Brain pericyte (primary cell): ENCODE results near the gene KLHDC7B.

Experiments used
- DNase-seq: peaks from one replicate; pipeline ENCODE4 v3.0.0-alpha.2; 2012; ENCODE audit warnings: low read depth, low spot score

The KLHDC7B gene

DNA sequence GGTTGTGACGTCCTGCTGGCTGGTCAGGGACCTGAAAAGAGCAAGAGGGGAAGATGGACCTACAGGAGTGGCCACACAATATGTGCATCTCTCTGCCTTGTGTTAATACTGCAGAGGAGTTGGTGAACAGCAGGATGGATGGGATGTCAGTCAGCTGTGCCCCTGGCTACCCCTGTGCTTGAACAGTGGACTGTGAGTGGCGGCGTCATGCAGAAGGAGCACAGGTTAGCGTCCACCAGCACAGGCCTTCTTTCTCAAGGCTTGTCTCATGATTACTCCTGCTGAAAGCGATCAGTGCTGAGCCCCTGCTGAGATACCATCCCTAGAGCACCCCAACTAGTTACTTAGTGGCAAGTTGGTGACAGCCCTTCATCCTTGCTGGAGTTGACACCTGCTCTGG is 40.7 kb downstream of the KLHDC7B start:
- DNase-seq: no peak

DNA sequence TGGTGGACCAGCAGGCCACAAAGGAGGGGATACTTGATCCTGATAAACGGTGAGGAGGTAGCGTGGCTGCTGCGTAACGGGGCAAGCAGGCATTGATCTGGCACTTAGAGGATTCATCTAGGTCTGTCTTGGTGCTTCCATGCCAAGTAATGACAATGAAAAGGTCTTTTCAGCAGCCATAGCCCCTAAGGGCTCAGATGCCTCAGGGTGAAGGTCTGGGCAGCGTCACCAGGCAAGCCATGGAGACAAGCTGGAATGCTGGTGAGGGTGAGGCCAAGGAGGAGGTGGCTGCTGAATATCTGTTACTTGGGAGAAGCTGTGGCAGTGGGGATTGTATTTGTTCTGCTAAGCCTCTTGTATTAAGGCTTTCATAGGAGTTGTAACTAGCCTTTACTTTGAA is 41.7 kb downstream of the KLHDC7B start:
- DNase-seq: no peak

DNA sequence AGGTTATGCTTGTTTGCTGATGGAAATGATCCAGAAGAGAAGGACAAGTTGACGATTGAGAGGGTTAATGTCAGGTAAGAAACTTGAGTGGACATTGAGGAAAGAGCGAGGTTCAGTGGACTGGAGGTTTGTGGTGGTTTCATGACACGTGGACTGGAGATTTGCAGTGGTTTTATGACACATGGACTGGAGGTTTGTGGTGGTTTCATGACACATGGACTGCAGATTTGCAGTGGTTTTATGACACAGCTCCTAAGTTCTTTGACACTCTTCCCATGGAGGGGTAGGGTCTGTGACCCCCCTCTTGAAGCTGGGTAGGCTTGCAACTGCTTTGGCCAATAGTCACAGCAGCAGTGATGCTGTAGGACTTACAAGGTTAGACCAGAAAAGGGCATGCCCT is 49.5 kb downstream of the KLHDC7B start:
- no peak for DNase-seq

DNA sequence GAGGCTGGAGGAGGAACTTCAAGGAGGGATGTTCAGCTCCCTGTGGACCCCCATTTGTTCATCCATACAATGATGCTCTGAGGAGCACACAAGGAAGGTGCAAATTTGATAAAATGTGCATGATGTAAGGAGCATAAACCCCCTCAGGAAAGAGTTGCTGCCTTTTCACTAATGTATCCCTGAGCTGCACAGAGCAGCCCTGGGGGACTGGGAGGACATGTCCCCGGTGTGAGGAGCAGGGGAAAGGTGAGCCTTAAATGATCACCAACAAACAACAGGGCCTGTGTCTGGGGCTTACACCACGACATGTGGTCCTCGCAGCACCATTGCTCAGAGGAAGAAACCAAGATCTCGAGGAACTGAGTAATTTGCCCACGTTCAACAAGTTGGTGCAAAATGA is 51.4 kb downstream of the KLHDC7B start:
- DNase-seq: no peak

DNA sequence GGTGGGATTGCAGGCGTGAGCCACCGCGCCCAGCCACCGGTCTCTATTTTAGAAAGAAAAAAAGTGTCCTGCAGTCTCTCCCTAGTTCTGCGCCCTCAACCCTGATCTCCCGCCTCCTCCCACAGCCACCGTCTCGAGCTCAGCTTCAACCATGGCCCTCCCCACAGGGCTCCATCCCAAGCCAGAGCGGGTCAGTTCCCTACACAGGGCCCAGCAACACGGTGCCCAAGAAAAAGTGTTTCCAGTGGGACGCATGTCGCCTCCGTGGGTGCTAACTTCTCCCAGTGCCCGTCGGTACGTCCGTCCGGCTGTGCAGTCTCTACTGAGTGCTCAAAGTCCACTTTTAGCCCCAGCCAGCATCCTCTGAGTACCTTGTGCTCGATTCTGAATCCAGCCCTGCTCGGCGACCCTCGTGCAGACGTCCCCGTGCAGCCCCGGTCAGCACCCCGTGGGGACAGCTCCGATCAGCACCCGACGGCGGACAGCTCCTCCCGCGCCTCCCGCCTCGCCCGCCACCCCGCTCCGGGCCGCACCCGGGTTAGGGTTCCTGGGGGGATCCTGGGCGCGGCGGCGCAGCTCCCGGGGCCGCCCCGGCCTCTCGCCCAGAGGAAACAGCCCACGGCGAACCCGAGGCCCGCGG is 54.2 kb downstream of the KLHDC7B start:
- DNase-seq: no peak

DNA sequence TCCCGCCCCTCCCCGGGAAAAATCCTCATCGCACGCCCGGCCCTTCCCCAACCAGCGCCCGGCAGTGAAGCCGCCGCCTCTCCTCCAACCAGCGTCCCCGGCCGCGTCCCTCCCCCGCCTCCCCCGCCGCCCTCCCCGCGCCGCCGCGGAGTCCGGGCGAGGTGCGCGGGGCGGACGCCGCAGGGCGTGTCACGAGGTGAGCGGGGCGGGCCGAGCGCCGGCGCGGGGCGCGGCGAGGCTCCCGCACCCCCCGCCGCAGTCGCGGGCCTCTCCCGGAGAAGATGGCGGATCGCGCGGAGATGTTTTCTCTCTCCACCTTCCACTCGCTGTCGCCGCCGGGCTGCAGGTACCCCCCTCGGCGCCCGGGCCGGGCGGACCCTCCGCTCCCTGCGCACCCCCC is 54.8 kb downstream of the KLHDC7B start, which contains the start of gene MAPK8IP2:
TSS of gene MAPK8IP2 (plus strand) at position 256 of the 400 bp plus-strand sequence. CDS start at position 282, 26 bp downstream.
- no peak for DNase-seq
